ENCODE results near the gene LCT. TPM values are rescaled to one million over a fixed set of nuclear protein-coding genes. Genes with fewer than 3 reads are reported as not detected.

Gene LCT
- total and polyA plus RNA-seq, 12 donors, result not detected

GRCh38 chr2:135838502-135838901 is 1.5 kb upstream of the LCT start:
- Histone ChIP-seq H3K27ac (no peak overlapping the region), H3K36me3 (peaks cover 0 to 13% (median 0%) of the 10 kb centered on the region in 9 donors), H3K4me1 (peaks cover 0 to 29% (median 20%) of the 10 kb centered on the region in 9 donors), H3K9me3 (no peaks in the 10 kb centered on the region), H3K27me3 (no peaks in the 10 kb centered on the region), H3K4me3 (no peak overlapping the region)
- WGBS, 2 donors, result 96 to 98% methylated on average over 3 of the region's 3 CpGs
- DNase-seq (no peak), ATAC-seq (no peak)
- TF ChIP-seq, protein P1, sequence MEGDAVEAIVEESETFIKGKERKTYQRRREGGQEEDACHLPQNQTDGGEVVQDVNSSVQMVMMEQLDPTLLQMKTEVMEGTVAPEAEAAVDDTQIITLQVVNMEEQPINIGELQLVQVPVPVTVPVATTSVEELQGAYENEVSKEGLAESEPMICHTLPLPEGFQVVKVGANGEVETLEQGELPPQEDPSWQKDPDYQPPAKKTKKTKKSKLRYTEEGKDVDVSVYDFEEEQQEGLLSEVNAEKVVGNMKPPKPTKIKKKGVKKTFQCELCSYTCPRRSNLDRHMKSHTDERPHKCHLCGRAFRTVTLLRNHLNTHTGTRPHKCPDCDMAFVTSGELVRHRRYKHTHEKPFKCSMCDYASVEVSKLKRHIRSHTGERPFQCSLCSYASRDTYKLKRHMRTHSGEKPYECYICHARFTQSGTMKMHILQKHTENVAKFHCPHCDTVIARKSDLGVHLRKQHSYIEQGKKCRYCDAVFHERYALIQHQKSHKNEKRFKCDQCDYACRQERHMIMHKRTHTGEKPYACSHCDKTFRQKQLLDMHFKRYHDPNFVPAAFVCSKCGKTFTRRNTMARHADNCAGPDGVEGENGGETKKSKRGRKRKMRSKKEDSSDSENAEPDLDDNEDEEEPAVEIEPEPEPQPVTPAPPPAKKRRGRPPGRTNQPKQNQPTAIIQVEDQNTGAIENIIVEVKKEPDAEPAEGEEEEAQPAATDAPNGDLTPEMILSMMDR (IDR thresholded peaks at IDR 0.05), result no peak
- intact Hi-C loops (cut with DNase I), result no loop called here

GRCh38 chr2:135832891-135833290 is 4.1 kb downstream of the LCT start:
- Histone ChIP-seq H3K9me3 (no peaks in the 10 kb centered on the region), H3K27me3 (no peaks in the 10 kb centered on the region), H3K27ac (no peak overlapping the region), H3K36me3 (no peaks in the 10 kb centered on the region), H3K4me3 (no peak overlapping the region), H3K4me1 (no peaks in the 10 kb centered on the region)
- no peak for DNase-seq
- ATAC-seq, result no peak
- intact Hi-C loops (cut with DNase I), result no loop called here
- WGBS, 2 donors, result 81 to 90% methylated on average over 6 of the region's 6 CpGs
- TF ChIP-seq, protein P1 (IDR thresholded peaks at IDR 0.05), result no peak

DNA sequence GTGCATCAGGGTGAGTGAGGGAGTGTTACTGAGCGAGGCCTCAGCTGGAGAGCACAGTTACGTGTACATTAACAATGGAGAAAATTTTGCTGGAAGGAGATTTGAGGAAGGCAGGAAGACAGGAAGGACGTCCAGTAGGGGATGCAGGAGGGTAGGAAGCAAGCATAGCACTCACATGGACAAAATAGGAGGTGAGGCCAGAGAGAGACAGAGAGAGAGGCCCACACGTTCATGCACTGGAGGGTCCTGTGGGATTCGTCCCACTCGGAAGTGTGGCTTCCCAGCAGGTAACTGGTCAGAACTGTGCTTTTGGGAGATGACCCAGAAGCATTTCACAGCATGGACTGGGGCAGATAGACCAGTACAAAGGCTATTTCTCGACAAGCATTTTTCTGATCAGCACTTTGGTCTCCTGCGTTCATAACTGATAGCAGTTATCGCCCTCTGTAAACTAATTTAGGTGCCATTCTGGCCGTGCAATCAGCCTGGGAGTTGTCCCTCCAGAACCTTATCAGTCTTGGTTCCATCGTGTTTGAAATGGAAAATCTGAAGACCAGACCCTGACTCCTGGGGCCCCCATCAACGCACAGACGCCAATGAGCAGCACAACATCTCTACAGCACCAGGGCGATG is 5.7 kb downstream of the LCT start:
- WGBS, 2 donors, result 64 to 74% methylated on average over 14 of the region's 14 CpGs
- no peaks in the 10 kb centered on the region for H3K4me1 ChIP-seq
- H3K27ac ChIP-seq, result no peak overlapping the region
- H3K9me3 ChIP-seq, result no peaks in the 10 kb centered on the region
- H3K36me3 ChIP-seq, result no peaks in the 10 kb centered on the region
- no peaks in the 10 kb centered on the region for H3K27me3 ChIP-seq
- H3K4me3 ChIP-seq, result no peak overlapping the region
- TF ChIP-seq, protein P1 (IDR thresholded peaks at IDR 0.05), result no peak
- DNase-seq, result no peak
- no peak for ATAC-seq
- intact Hi-C loops (cut with DNase I), result no loop called here

DNA sequence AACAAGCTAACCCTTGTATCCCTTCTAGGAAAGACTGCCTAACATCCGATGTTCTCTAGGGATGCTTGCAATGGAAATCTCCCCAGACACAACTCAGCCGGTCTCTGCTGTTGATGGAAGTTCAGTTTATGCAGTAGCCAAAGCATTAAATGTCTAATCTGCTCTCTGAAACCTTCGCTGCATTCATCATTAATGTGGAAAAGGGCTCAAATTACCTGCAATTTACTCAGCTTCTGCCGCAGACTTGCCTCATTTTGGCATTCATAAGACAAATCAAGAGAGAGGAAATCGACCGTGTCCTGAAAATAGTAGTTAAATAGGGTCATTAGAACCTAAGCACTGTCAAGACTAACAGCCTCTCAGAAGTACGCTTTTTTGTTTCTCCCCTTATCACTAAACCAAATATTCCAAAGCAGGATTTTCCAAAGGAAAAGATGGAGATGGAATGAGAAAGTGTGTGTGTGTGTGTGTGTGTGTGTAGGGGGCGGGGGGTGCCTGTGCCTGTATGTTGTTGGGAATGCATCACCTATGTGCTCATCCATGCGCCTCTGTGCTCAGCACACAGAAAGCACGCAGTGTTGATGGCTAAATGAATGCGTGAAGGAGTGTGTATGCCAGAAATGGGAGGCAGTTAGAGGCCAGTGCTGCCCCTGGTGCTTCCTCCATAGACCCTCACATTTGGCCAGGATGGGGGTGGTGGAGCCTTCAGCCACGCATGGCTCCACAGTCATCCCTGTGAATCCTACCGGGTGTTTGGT is 7.4 kb downstream of the LCT start:
- H3K36me3 ChIP-seq, result no peaks in the 10 kb centered on the region
- no peaks in the 10 kb centered on the region for H3K4me1 ChIP-seq
- WGBS, 2 donors, result 83 to 86% methylated on average over 13 of the region's 13 CpGs

More for the DNA sequence above, 7.4 kb downstream of the LCT start:
- no peaks in the 10 kb centered on the region for H3K9me3 ChIP-seq
- no peak overlapping the region for H3K27ac ChIP-seq
- intact Hi-C loops (cut with DNase I), result no loop called here
- TF ChIP-seq, protein P1 (IDR thresholded peaks at IDR 0.05), result no peak
- no peak overlapping the region for H3K4me3 ChIP-seq
- DNase-seq, result no peak
- ATAC-seq, result no peak
- H3K27me3 ChIP-seq, result no peaks in the 10 kb centered on the region

Data from heart right ventricle (tissue), 16 donors.